Stimulated activated CD8-positive, alpha-beta memory T cell treated with anti-CD3 and anti-CD28 coated beads, Interleukin-12 subunit alpha, Interleukin-12 subunit beta, amount 100 ng/mL, for 1 hour (primary cell): Measurements from ENCODE around the gene FGF22.

Experiments used
- DNase-seq: peaks from one replicate; pipeline ENCODE4 v3.0.0-alpha.2; 2020; ENCODE audit warnings: low read depth

FGF22 gene

DNA sequence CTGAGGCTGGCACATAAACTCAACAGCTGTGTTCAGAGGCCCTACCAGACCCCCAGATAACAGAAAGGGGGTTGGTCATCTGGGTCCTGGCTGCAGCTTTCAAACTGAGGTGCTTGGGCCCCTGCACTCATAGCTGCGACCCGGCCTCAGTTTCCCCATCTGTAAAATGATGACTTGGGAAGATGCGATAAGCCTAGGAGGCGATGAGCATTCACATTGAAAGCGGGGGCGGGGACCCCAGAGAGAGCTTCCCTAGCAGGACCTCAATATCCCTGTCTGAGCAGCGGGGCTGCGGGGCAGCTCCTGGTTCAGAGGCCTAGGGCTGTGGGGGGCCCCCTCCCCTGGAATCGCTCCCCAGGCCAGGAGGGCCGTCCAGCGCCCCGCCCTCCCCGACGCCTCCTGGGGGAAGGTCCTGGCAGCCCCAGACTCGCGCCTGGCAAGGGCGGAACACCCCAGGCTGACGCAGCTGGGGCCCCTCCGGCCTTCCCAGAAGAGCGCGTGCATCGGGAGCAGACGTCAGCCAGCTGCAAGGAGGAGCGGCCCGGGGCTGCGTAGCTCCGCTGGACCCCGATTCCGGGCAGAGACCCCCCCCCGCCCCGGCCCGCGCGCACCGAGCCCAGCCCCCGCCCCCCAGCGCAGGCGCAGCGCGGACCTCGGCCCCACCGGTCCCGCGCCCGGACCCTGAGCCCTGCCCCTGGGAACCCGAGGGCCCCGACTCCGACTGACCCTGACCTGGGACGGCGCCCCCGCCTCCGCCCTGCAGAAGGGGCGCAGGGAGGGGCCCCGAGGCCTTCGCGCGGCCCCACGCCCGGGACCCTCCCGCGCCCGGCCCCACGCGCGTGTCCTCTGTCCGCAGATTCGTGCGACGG lies 40.0 kb downstream of the FGF22 start:
- DNase-seq: no peak

DNA sequence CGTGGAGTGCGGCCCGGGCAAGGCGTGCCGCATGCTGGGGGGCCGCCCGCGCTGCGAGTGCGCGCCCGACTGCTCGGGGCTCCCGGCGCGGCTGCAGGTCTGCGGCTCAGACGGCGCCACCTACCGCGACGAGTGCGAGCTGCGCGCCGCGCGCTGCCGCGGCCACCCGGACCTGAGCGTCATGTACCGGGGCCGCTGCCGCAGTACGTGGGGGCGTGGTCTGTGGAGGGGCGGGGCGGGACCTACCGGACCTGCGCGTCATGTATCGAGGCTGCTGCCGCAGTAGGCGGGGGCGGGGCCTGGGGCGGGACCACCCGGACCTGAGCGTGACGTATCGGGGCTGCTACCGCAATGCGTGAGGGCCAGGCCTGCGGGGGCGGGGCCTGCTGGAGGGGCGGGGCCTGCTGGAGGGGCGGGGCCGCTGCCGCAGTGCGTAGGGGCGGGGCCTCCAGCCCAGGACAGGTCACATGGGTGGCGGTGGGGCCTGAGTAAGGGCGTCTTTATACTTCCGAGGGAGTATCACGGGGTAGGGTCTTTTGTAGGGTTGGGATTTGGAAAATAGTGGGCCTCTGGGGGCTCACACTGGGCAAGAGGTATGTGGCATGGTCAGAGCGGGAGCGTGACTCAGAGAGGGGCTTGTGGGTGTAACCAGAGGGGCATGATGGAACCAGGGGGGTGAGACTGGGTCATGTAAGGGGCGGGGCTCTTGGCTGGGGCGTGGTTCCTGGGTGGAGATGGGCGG lies 40.8 kb downstream of the FGF22 start:
- DNase-seq: peak; percentile 98

DNA sequence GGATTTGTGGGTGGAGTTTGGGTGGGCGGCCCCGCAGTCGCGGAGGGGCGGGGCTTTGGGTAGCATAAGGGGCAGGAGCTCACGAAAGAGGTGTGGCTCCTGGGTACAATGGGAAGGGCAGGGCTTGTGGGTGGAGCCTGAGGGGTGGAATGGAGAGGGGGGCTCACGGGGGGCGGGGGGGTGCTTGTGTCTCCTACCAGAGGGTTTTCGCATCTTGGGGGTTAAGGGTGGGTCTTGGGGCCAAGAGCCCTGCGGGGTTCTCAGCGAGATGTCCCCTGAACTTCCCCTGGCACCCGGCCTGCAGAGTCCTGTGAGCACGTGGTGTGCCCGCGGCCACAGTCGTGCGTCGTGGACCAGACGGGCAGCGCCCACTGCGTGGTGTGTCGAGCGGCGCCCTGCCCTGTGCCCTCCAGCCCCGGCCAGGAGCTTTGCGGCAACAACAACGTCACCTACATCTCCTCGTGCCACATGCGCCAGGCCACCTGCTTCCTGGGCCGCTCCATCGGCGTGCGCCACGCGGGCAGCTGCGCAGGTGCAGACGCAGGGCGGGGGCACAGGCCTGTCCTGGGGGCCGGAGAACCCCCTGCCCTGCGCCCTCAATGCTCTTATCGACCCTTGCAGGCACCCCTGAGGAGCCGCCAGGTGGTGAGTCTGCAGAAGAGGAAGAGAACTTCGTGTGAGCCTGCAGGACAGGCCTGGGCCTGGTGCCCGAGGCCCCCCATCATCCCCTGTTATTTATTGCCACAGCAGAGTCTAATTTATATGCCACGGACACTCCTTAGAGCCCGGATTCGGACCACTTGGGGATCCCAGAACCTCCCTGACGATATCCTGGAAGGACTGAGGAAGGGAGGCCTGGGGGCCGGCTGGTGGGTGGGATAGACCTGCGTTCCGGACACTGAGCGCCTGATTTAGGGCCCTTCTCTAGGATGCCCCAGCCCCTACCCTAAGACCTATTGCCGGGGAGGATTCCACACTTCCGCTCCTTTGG lies 41.6 kb downstream of the FGF22 start:
- DNase-seq: no peak

DNA sequence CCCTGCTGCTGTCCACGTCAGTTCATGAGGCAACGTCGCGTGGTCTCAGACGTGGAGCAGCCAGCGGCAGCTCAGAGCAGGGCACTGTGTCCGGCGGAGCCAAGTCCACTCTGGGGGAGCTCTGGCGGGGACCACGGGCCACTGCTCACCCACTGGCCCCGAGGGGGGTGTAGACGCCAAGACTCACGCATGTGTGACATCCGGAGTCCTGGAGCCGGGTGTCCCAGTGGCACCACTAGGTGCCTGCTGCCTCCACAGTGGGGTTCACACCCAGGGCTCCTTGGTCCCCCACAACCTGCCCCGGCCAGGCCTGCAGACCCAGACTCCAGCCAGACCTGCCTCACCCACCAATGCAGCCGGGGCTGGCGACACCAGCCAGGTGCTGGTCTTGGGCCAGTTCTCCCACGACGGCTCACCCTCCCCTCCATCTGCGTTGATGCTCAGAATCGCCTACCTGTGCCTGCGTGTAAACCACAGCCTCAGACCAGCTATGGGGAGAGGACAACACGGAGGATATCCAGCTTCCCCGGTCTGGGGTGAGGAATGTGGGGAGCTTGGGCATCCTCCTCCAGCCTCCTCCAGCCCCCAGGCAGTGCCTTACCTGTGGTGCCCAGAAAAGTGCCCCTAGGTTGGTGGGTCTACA lies 43.1 kb downstream of the FGF22 start:
- DNase-seq: no peak

DNA sequence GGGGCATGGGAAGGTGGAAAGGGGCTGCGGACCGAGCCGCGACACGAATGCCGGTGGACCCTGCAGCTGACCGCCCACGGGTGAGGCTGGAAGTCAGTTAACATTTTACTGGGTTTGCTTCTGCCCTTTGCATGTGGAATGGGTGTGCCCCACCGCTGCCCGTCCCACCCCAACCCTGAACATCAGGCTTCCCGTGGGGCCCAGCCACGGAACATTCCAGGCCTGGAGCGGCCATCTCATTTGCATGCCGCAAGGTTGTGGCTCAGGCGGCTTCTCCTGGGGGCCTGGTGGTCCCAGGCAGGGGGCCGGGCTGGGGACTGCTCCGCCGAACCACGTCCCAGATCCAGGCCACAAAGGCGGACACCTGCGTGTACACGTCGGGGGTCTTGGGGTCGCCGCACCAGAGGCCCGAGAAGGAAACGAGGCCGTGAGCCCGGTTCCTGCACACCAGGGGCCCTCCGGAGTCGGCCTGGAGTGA lies 45.8 kb downstream of the FGF22 start:
- no peak for DNase-seq

DNA sequence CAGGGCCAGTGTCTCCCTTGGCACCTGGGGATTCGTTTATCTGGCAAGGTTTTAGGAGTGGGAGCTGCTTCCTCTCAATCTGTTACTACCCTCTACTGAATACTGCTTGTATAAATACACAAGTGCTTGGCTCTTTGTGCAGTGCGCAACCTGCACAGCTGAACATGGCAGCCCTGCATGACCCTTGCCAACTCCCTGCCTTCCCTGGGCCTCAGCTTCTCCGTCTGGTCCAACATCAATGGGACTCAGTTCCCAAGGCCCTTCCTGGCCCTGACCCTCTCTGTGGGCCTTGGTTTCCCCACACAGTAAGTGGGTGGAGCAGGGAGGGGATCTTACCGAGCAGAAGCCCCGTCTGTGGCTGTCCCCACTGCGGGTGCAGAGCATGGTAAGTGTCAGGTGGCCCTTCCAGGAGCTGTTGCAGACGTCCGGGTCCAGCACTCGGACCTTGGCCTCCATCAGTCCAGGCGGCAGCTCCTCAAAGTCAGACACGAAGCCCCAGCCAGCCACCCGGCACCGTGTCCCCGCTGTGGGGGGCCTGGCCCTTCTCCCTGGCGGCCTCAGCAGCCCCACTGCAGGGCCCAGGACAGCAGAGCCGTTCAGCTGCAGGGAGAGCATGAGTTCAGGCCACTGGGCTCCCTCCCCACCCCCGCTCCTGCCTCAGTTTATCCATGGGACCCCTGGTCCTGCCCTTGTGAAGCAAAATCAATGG lies 47.1 kb downstream of the FGF22 start:
- no peak for DNase-seq

DNA sequence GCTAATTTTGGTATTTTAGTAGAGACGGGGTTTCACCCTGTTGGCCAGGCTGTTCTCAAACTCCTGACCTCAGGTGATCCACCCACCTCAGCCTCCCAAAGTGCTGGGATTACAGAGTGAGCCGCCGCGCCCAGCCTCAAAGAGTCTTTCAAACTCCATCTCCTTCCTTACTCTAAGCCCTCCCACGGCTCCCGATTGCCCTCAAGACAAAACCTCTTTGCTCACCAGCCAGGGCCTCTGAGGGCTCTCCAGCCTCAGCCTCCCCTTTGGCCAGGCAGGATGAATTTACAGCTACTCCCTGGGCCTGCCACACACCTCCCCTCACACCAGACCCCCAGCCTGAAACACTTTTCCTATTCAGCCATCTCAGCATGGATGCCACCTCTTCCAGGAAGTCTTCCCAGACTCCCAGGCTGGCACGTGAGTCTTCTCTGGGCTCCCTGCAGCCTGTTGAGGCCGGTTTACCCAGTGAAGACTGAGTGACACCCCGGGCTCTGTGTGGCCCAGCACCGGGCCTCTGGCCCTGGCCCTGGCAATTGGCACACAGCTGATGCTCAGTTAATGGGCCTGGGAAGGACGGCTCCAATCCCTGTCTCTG lies 48.0 kb downstream of the FGF22 start:
- no peak for DNase-seq

DNA sequence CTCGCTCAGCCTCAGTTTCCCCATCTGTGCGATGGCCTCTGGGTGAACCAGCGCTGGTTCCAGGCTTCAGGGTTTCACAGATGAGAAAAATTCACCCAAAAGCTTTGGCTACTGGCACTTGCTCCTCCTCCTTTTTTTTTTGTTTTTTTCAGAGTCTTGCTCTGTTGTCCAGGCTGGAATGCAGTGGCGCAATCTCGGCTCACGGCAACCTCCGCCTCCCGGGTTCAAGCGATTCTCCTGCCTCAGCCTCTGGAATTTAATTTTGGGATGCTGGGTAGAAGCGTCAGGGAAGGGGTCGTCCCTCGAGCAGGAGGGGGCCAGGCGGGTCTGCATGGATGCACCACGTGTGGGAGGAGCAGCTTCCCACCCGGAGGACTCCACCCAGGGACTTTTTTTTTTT lies 48.5 kb downstream of the FGF22 start:
- no peak for DNase-seq

DNA sequence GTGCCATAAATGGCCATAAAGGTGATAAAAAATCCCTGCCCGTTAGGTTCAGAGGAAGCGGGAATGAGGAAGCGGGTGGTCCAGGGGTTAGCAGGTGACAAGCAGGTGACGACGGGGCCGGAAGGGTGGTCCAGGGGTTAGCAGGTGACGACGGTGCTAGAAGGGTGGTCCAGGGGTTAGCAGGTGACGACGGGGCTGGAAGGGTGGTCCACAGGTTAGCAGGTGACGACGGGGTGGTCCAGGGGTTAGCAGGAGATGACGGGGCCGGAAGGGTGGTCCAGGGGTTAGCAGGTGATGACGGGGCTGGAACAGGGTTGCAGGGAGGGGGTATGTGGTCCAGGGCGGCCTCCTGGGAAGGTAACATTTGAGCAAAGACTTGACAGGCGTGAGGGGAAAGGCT lies 49.3 kb downstream of the FGF22 start:
- no peak for DNase-seq

DNA sequence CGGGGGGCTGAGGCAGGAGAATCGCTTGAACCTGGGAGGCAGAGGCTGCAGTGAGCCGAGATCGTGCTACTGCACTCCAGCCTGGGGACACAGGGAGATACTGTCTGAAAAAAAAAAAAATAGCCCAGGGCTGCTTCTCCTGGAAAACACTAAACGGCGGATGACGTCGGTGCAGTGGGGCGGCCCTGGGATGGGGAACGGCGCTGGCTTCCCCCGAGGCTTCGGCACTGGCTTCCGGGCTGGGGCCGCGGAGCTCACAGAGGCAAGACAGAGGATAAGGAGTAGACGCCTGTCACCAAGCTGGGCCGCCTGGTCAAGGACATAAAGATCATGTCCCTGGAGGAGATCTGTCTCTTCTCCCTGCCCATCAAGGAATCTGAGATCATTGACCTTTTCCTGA lies 50.5 kb downstream of the FGF22 start:
- no peak for DNase-seq
